22Rv1 (cell line): ENCODE data around the gene MAN2A1.

ENCODE experiments used
- ZFX ChIP-seq: fragments of 450-650 bp; IDR thresholded peaks from 2 replicates; pipeline ENCODE4 v1.6.1; 2017; ENCODE audit warnings: antibody characterized with exemption, borderline replicate concordance
- TF ChIP-seq, protein P1 (sequence below): fragments of 450-650 bp; IDR thresholded peaks from 2 replicates; pipeline ENCODE4 v1.5.1; 2017; ENCODE audit warnings: mild to moderate bottlenecking

DNA sequence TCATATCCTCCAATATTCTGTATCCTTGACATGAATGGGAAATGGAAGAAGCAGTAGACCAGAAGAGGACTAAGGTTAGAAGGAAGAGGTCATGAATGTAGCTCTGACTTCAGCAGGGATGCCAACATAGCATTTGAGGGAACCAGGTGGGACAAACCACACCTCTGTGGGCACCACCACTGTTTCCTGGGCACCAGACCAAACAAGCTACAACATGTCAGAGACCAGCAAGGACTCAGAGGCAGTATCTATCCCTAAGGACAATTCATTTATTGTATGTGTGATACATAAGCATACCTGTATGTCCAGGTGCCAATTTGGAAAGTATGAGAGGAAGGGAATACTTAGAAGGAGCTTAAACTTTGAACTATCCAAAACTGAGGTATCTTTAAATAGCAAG lies 192.8 kb downstream of the MAN2A1 start:
- TF ChIP-seq, protein P1, sequence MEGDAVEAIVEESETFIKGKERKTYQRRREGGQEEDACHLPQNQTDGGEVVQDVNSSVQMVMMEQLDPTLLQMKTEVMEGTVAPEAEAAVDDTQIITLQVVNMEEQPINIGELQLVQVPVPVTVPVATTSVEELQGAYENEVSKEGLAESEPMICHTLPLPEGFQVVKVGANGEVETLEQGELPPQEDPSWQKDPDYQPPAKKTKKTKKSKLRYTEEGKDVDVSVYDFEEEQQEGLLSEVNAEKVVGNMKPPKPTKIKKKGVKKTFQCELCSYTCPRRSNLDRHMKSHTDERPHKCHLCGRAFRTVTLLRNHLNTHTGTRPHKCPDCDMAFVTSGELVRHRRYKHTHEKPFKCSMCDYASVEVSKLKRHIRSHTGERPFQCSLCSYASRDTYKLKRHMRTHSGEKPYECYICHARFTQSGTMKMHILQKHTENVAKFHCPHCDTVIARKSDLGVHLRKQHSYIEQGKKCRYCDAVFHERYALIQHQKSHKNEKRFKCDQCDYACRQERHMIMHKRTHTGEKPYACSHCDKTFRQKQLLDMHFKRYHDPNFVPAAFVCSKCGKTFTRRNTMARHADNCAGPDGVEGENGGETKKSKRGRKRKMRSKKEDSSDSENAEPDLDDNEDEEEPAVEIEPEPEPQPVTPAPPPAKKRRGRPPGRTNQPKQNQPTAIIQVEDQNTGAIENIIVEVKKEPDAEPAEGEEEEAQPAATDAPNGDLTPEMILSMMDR: no peak
- no peak for TF ChIP-seq ZFX
